Activated T-cell treated with anti-CD3 and anti-CD28 coated beads, Interleukin-2, amount 50 U/mL, for 4 hours (primary cell): ENCODE data around the gene ARHGAP15. TPM values are rescaled to one million over a fixed set of nuclear protein-coding genes. Genes with fewer than 3 reads are reported as not detected.

Source experiments
- ATAC-seq, 2 donors: fragments of 200-7000 bp; cut with Tn5 transposase; one replicate each; pipeline ENCODE4 v1.10.0; 2021
- DNase-seq: peaks from one replicate; pipeline ENCODE4 v3.0.0-alpha.2; 2020
- H3K27me3 Mint-ChIP-seq: one replicate; pipeline ENCODE4 v1.8.0; 2021; ENCODE audit warnings: low read depth, mixed read lengths
- H3K36me3 Mint-ChIP-seq: one replicate; pipeline ENCODE4 v1.8.0; 2022; ENCODE audit warnings: mixed read lengths; ENCODE audit not compliant: insufficient read depth
- H3K4me1 Mint-ChIP-seq: one replicate; pipeline ENCODE4 v1.8.0; 2021; ENCODE audit warnings: low read depth, mixed read lengths
- H3K4me3 Mint-ChIP-seq: one replicate; pipeline ENCODE4 v1.8.0; 2021; ENCODE audit warnings: mild to moderate bottlenecking, moderate library complexity, mixed read lengths
- H3K9me3 Mint-ChIP-seq: one replicate; pipeline ENCODE4 v1.8.0; 2021; ENCODE audit warnings: mixed read lengths
- total RNA-seq, 3 donors: library from RNA; stranded (reverse); gene quantifications; one replicate each; pipeline ENCODE4 v1.2.1, GENCODE V29; 2021

ARHGAP15 gene
- total RNA-seq, 3 donors from 2014 or later: 16.3 to 26.5 (median 25.6) TPM

GRCh38 chr2:143762176-143762928 is 633.1 kb downstream of the ARHGAP15 start:
- Mint-ChIP-seq H3K4me3 (no peak overlapping the region), H3K27me3 (no peaks in the 10 kb centered on the region), H3K36me3 (peaks cover 22% of the 10 kb centered on the region), H3K4me1 (peaks cover 4% of the 10 kb centered on the region), H3K9me3 (no peaks in the 10 kb centered on the region)
- no peak for DNase-seq
- ATAC-seq: no peak

- no peak for DNase-seq
- Mint-ChIP-seq H3K9me3 (no peaks in the 10 kb centered on the region), H3K27me3 (no peaks in the 10 kb centered on the region), H3K4me3 (no peak overlapping the region), H3K4me1 (peaks cover 4% of the 10 kb centered on the region), H3K36me3 (peaks cover 36% of the 10 kb centered on the region)
- ATAC-seq: no peak
Observed at GRCh38 chr2:143764261-143764660, 635.0 kb downstream of the ARHGAP15 start.

- Mint-ChIP-seq H3K36me3 (peaks cover 39% of the 10 kb centered on the region), H3K4me3 (no peak overlapping the region), H3K9me3 (no peaks in the 10 kb centered on the region), H3K4me1 (peaks cover 4% of the 10 kb centered on the region), H3K27me3 (no peaks in the 10 kb centered on the region)
- ATAC-seq (no peak), DNase-seq (no peak)
Observed at GRCh38 chr2:143764706-143765105, 635.5 kb downstream of the ARHGAP15 start.

- H3K4me1 Mint-ChIP-seq: peaks cover 4% of the 10 kb centered on the region
- DNase-seq: no peak
- ATAC-seq: no peak
- no peaks in the 10 kb centered on the region for H3K9me3 Mint-ChIP-seq
- no peak overlapping the region for H3K4me3 Mint-ChIP-seq
- H3K27me3 Mint-ChIP-seq: no peaks in the 10 kb centered on the region
- peaks cover 39% of the 10 kb centered on the region for H3K36me3 Mint-ChIP-seq
Observed at GRCh38 chr2:143768991-143769390, 639.8 kb downstream of the ARHGAP15 start.

GRCh38 chr2:143771939-143772338 is 642.7 kb downstream of the ARHGAP15 start:
- ATAC-seq (no peak), DNase-seq (no peak)
- Mint-ChIP-seq H3K9me3 (no peaks in the 10 kb centered on the region), H3K36me3 (peaks cover 20% of the 10 kb centered on the region), H3K27me3 (no peaks in the 10 kb centered on the region), H3K4me1 (no peaks in the 10 kb centered on the region), H3K4me3 (no peak overlapping the region)

- H3K36me3 Mint-ChIP-seq: no peaks in the 10 kb centered on the region
- no peaks in the 10 kb centered on the region for H3K9me3 Mint-ChIP-seq
- no peak for ATAC-seq
- H3K4me3 Mint-ChIP-seq: no peak overlapping the region
- H3K4me1 Mint-ChIP-seq: no peaks in the 10 kb centered on the region
- DNase-seq: no peak
- H3K27me3 Mint-ChIP-seq: no peaks in the 10 kb centered on the region
Observed at GRCh38 chr2:143776526-143777297, 647.5 kb downstream of the ARHGAP15 start.

GRCh38 chr2:143779021-143779420 is 649.8 kb downstream of the ARHGAP15 start:
- Mint-ChIP-seq H3K36me3 (no peaks in the 10 kb centered on the region), H3K9me3 (no peaks in the 10 kb centered on the region), H3K4me3 (no peak overlapping the region), H3K27me3 (no peaks in the 10 kb centered on the region), H3K4me1 (no peaks in the 10 kb centered on the region)
- DNase-seq (no peak), ATAC-seq (no peak)

GRCh38 chr2:143786026-143786765 is 657.0 kb downstream of the ARHGAP15 start:
- ATAC-seq: no peak
- Mint-ChIP-seq H3K9me3 (no peaks in the 10 kb centered on the region), H3K4me1 (no peaks in the 10 kb centered on the region)

GRCh38 chr2:143787674-143788073 is 658.5 kb downstream of the ARHGAP15 start:
- ATAC-seq: no peak
- H3K4me1 Mint-ChIP-seq: no peaks in the 10 kb centered on the region
- H3K4me3 Mint-ChIP-seq: no peak overlapping the region

More at GRCh38 chr2:143786026-143786765, 657.0 kb downstream of the ARHGAP15 start:
- Mint-ChIP-seq H3K36me3 (no peaks in the 10 kb centered on the region), H3K4me3 (no peak overlapping the region), H3K27me3 (peaks cover 25% of the 10 kb centered on the region)
- no peak for DNase-seq

GRCh38 chr2:143792602-143793001 is 663.4 kb downstream of the ARHGAP15 start:
- no peaks in the 10 kb centered on the region for H3K9me3 Mint-ChIP-seq
- H3K4me1 Mint-ChIP-seq: no peaks in the 10 kb centered on the region
- no peaks in the 10 kb centered on the region for H3K36me3 Mint-ChIP-seq
- H3K27me3 Mint-ChIP-seq: peaks cover 20% of the 10 kb centered on the region
- DNase-seq (no peak), ATAC-seq (no peak)
- H3K4me3 Mint-ChIP-seq: no peak overlapping the region

More at GRCh38 chr2:143787674-143788073, 658.5 kb downstream of the ARHGAP15 start:
- DNase-seq: no peak
- Mint-ChIP-seq H3K27me3 (peaks cover 25% of the 10 kb centered on the region), H3K36me3 (no peaks in the 10 kb centered on the region), H3K9me3 (no peaks in the 10 kb centered on the region)

GRCh38 chr2:143793381-143793780 is 664.2 kb downstream of the ARHGAP15 start:
- no peak for ATAC-seq
- no peaks in the 10 kb centered on the region for H3K4me1 Mint-ChIP-seq

GRCh38 chr2:143796051-143796450 is 666.8 kb downstream of the ARHGAP15 start:
- Mint-ChIP-seq H3K4me1 (no peaks in the 10 kb centered on the region), H3K9me3 (no peaks in the 10 kb centered on the region), H3K36me3 (no peaks in the 10 kb centered on the region), H3K4me3 (no peak overlapping the region), H3K27me3 (no peaks in the 10 kb centered on the region)
- no peak for DNase-seq
- ATAC-seq: no peak

More at GRCh38 chr2:143793381-143793780, 664.2 kb downstream of the ARHGAP15 start:
- peaks cover 15% of the 10 kb centered on the region for H3K27me3 Mint-ChIP-seq
- no peak for DNase-seq
- H3K9me3 Mint-ChIP-seq: no peaks in the 10 kb centered on the region
- no peaks in the 10 kb centered on the region for H3K36me3 Mint-ChIP-seq
- no peak overlapping the region for H3K4me3 Mint-ChIP-seq

- ATAC-seq (no peak), DNase-seq (no peak)
- Mint-ChIP-seq H3K36me3 (no peaks in the 10 kb centered on the region), H3K9me3 (no peaks in the 10 kb centered on the region), H3K4me3 (no peak overlapping the region), H3K27me3 (peaks cover 8% of the 10 kb centered on the region), H3K4me1 (peaks cover 10% of the 10 kb centered on the region)
Observed at GRCh38 chr2:143801561-143801960, 672.3 kb downstream of the ARHGAP15 start.

GRCh38 chr2:143802242-143802641 is 673.0 kb downstream of the ARHGAP15 start:
- Mint-ChIP-seq H3K36me3 (no peaks in the 10 kb centered on the region), H3K27me3 (peaks cover 8% of the 10 kb centered on the region), H3K9me3 (no peaks in the 10 kb centered on the region), H3K4me3 (no peak overlapping the region), H3K4me1 (peaks cover 10% of the 10 kb centered on the region)
- DNase-seq (no peak), ATAC-seq (peak in 1 of 2 donors; percentile 45)
